GM18951 (cell line): ENCODE results near the gene TRPM7.
"Not testable (repeated sequence)": the region's sequence is repeated elsewhere in the genome, so short reads cannot be mapped to it uniquely, and the experiment has no call there.

ENCODE experiments used
- POLR2A ChIP-seq: IDR thresholded peaks from 4 replicates; pipeline ENCODE4 v1.6.1; 2011; ENCODE audit warnings: mild to moderate bottlenecking; ENCODE audit not compliant: insufficient read length, insufficient read depth; ENCODE audit errors: extremely low read depth
- in situ Hi-C: fragments of 300-500 bp; cut with MboI; formaldehyde crosslinking; loops from one replicate; pipeline ENCODE4 v1.12.0; 2022; ENCODE audit warnings: low sequenced_read_pairs, mixed read lengths, inconsistent platforms; ENCODE audit not compliant: unreplicated experiment

TRPM7 gene

DNA sequence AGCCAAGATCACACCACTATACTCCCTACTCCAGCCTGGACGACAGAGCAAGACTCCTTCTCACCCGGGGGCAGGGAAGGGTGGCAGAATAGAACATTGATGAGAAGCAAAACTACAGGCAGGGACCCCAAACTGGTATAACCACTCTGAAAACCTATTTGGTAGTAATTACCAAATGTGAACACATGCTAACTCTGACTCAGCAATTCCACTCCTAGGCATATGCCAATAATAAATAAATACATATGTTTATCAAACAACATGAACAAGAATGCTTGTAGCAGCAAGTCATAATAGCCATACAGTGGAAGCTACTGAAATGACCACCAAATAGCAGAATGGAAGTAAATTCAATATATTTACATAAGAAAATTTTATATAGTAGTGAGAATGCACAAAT is 109.1 kb downstream of the TRPM7 start:
- in situ Hi-C loops, result no loop called here

DNA sequence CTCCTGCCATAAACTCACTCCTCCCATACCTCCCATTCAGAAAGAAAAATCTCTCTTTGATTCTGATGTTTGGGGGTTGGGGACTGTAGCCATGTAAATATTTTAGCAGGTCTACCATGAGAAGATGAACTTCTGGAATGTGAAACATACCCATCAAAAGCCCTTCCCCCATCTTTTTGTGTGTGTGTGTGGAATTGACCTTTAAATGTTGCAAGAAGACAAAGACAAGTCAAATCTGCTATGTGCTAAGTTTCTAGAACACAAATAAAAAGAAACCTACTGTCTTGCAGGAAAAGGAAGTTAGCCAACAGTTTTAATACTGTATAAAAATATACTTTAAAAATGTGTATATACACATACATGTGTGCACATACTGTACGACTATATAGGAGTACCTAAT is 110.4 kb downstream of the TRPM7 start:
- in situ Hi-C loops, result no loop called here
- no peak for TF ChIP-seq POLR2A

More for the DNA sequence above, 109.1 kb downstream of the TRPM7 start:
- no peak for TF ChIP-seq POLR2A

DNA sequence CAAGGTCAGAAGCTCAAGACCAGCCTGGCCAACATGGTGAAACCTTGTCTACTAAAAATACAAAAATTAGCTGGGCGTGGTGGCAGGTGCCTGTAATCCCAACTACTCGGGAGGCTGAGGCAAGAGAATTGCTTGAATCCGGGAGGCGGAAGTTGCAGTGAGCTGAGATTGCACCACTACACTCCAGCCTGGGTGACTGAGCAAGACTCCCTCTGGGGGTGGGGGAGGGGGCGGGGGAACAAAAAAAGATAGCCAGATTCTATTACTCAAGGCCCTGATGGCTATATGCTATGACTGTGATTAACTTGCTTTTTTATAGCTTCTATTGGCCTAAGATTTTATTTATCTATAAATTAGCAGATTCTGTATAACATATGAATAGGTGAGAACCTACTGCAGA is 112.8 kb downstream of the TRPM7 start:
- in situ Hi-C loops, result not testable (repeated sequence)

- TF ChIP-seq POLR2A, result no peak
- in situ Hi-C loops, result no loop called here
Measured at GRCh38 chr15:50563756-50564155, 122.8 kb downstream of the TRPM7 start.

DNA sequence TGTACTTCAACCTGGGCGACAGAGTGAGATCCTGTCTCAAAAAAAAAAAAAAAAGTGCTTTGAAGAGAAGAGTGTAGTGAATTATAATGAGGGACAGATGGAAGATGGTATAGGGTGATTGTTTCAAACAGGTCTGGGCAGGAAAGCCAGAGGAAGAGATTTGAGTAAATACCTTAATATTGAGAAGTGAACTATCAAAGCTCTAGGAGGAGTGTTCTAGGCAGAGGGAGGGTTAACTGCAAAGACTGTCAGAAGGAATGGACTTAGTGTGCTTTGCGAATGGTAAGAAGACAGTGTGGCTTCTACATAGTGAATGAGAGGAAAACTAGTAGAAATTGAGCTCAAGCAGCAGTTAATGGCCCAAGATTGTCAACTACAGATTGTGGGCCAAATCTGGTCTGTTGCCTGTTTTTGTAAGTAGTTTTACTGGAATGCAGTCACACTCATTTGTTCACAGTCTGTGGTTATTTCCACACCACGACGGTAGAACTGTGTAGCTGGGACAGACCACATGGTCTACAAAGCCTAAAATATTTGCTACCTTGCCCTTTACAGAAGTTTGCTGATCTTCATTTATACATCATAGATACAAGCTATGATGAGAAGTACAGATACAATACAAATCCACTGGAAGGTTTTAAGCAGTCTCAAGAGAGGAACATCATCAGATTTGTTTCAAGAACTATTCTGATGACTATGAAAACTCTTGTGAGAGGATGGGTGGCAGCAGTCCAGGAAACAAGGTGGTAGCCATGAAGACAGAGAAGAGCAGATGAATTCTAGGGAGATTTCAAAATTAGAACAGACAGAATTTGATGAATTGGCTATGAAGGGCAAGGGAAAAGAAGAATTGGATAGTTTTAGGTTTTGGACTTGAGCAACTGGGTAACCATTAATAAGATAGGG is 123.6 kb downstream of the TRPM7 start:
- TF ChIP-seq POLR2A, result no peak
- in situ Hi-C loops, result no loop called here

GRCh38 chr15:50558012-50558411 is 128.6 kb downstream of the TRPM7 start:
- in situ Hi-C loops, result no loop called here
- TF ChIP-seq POLR2A, result no peak

GRCh38 chr15:50556642-50557371 is 129.8 kb downstream of the TRPM7 start:
- no peak for TF ChIP-seq POLR2A
- in situ Hi-C loops, result no loop called here

GRCh38 chr15:50552238-50552637 is 134.4 kb downstream of the TRPM7 start:
- in situ Hi-C loops, result no loop called here
- TF ChIP-seq POLR2A, result no peak

GRCh38 chr15:50549326-50549725 is 137.3 kb downstream of the TRPM7 start:
- no peak for TF ChIP-seq POLR2A
- in situ Hi-C loops, result no loop called here

DNA sequence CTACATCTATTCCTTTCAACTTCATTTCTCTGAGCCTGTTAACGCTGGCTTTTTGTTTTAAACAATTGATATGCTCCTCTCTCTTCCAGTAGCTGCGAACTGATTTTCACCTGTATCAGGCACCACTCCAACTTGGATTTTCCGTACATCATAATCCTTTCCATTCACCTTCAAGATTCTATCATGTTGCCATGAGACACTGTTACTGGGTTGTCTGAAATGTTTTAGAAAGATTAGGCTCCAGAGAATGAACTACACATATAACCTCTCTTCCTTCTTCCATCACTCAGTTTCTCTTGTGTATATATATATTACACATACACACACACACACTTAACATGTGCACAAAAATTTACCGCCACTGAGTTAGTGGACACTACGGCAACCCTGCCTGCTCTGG is 140.0 kb downstream of the TRPM7 start, which contains the start of gene USP50:
Gene USP50, minus strand, starts transcription at position 101 of the 400 bp plus-strand sequence. CDS start 141 bp downstream, outside the sequence.
- TF ChIP-seq POLR2A, result no peak
- in situ Hi-C loops, result no loop called here

DNA sequence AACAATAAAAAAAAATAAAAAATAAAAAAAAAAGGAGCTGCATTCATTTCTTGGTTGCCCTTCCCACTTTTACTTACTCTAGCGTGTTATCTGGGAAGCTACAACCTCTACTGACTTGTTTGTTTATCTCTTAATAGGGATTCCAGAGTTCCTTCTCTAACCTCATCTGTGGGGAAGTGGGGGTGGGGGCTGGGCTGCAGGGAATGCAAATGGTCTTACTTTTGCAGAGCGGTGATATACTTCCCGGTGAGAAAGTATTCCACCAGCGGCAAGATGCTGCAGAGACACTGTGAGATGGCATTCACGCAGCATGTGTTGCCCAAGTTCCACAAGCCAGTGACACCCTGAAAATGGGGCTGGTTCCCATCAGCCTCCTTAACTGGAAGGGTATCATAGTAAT is 142.2 kb downstream of the TRPM7 start:
- TF ChIP-seq POLR2A, result no peak
- in situ Hi-C loops, result no loop called here

DNA sequence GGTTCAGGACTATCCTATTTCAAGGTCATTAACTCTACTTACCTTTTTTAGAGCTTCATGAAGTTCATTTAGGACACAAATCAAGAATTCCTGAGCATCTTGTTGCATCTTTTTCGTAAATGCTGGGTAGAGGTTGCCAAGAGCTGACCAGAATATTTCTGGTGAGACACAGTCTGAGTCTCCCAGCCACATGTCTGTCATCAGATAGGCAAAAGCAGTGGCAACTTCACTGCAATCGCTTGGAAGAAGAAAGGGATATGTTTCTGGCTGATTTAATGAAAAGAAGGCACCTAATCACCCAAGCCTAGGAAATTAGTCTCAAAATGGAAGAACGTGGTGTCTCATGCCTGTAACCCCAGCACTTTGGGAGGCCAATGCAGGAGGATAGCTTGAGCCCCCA is 143.0 kb downstream of the TRPM7 start:
- TF ChIP-seq POLR2A, result no peak
- in situ Hi-C loops, result no loop called here

DNA sequence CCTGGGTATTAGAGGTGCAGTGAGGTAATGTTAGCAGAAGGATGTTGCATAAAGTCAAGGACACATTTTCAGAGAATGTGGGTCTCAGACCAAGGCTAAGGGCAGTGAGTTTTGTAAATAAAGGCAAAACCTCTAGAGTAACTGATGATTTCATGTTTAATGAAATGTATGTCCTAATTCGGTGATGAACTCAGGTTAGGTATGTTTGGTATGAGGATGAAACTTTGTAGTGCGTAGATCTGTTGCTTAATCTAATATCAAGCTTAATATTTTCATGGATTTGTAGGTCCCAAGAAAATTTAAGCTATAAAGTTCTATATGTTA is 143.7 kb downstream of the TRPM7 start:
- TF ChIP-seq POLR2A, result no peak
- in situ Hi-C loops, result no loop called here

DNA sequence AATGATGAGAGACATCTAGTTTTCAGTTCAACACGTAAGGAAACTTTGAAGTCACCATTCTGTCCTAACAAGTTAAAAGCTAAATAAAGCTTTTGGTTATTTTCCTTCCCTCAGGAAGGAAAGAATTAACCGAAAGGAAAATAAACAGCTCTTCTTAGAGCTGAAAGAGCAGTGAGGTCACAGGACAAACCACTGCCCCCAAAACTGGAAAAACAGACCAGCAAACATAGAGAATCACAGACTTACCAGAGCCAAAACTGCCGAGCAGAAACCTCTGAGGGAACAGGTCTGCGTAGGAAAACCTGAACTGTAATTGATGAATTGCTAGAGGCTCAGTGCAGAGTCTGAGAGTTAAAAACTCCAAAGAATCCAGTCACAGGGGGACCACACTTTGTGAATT is 154.8 kb downstream of the TRPM7 start:
- no peak for TF ChIP-seq POLR2A
- in situ Hi-C loops, result no loop called here

DNA sequence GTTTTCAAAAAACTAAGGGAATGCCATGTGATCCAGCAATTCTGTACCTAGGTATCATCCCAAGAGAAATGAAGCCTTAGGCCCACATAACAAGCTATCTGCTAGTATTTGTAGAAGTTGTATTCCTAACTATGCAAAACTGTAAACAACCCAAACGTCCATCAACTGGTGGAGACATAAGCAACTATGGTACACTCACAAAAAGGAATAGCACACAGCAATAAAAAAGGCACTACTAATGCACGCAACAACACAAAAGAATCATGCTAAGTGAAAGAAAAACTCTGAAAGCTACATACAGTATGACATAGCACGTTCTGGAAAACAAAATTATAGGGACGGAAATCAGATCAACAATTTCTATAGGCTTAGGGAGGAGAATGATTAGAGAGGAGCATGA is 155.4 kb downstream of the TRPM7 start:
- no peak for TF ChIP-seq POLR2A
- in situ Hi-C loops, result no loop called here
